Measurements from ENCODE around the gene EIF4G1.

The EIF4G1 gene

GRCh38 chr3:184308744-184309143 is 5.7 kb upstream of the EIF4G1 start:
- no peak for DNase-seq

GRCh38 chr3:184311633-184312032 is 2.8 kb upstream of the EIF4G1 start:
- no peak for DNase-seq

GRCh38 chr3:184314700-184315542 is 515 bp downstream of the EIF4G1 start:
- peak; percentile 88 for DNase-seq

- DNase-seq: no peak
Observed at GRCh38 chr3:184315543-184315867, 1.1 kb downstream of the EIF4G1 start.

- no peak for DNase-seq
Observed at GRCh38 chr3:184315871-184316661, 1.7 kb downstream of the EIF4G1 start.

GRCh38 chr3:184316792-184317191 is 2.4 kb downstream of the EIF4G1 start:
- no peak for DNase-seq

GRCh38 chr3:184317201-184317600 is 2.8 kb downstream of the EIF4G1 start:
- DNase-seq: no peak

GRCh38 chr3:184320104-184320445 is 5.7 kb downstream of the EIF4G1 start:
- peak; percentile 85 for DNase-seq

GRCh38 chr3:184321666-184322065 is 7.3 kb downstream of the EIF4G1 start:
- DNase-seq: no peak

- DNase-seq: no peak
Observed at GRCh38 chr3:184322731-184323487, 8.5 kb downstream of the EIF4G1 start.

- no peak for DNase-seq
Observed at GRCh38 chr3:184323696-184324095, 9.3 kb downstream of the EIF4G1 start.

GRCh38 chr3:184325269-184325668 is 10.9 kb downstream of the EIF4G1 start:
- DNase-seq: no peak

- no peak for DNase-seq
Observed at GRCh38 chr3:184325715-184326369, 11.4 kb downstream of the EIF4G1 start.

- DNase-seq: no peak
Observed at GRCh38 chr3:184327171-184327570, 12.8 kb downstream of the EIF4G1 start.

- DNase-seq: no peak
Observed at GRCh38 chr3:184328516-184328915, 14.1 kb downstream of the EIF4G1 start.

GRCh38 chr3:184332370-184333090 is 18.1 kb downstream of the EIF4G1 start:
- DNase-seq: no peak

GRCh38 chr3:184333190-184333589 is 18.8 kb downstream of the EIF4G1 start:
- no peak for DNase-seq

- DNase-seq: no peak
Observed at GRCh38 chr3:184333700-184334099, 19.3 kb downstream of the EIF4G1 start.

- no peak for DNase-seq
Observed at GRCh38 chr3:184334470-184335158, 20.2 kb downstream of the EIF4G1 start.

GRCh38 chr3:184335291-184335660 is 20.9 kb downstream of the EIF4G1 start:
- DNase-seq: no peak

- DNase-seq: peak; percentile 94
Observed at GRCh38 chr3:184335661-184336546, 21.5 kb downstream of the EIF4G1 start.

All from right forelimb (tissue), 1 donor.